GM18951 (cell line): ENCODE measurements around the gene DIPK2A.
A peak's percentile ranks its signal among the peaks of the same experiment; 100 is the strongest.

ENCODE experiments used
- POLR2A ChIP-seq: IDR thresholded peaks from 4 replicates; pipeline ENCODE4 v1.6.1; 2011; ENCODE audit warnings: mild to moderate bottlenecking; ENCODE audit not compliant: insufficient read length, insufficient read depth; ENCODE audit errors: extremely low read depth
- in situ Hi-C: fragments of 300-500 bp; cut with MboI; formaldehyde crosslinking; loops from one replicate; pipeline ENCODE4 v1.12.0; 2022; ENCODE audit warnings: low sequenced_read_pairs, mixed read lengths, inconsistent platforms; ENCODE audit not compliant: unreplicated experiment

The DIPK2A gene, protein sequence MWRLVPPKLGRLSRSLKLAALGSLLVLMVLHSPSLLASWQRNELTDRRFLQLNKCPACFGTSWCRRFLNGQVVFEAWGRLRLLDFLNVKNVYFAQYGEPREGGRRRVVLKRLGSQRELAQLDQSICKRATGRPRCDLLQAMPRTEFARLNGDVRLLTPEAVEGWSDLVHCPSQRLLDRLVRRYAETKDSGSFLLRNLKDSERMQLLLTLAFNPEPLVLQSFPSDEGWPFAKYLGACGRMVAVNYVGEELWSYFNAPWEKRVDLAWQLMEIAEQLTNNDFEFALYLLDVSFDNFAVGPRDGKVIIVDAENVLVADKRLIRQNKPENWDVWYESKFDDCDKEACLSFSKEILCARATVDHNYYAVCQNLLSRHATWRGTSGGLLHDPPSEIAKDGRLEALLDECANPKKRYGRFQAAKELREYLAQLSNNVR

GRCh38 chr3:143971359-143972154 is at the start of gene DIPK2A:
Gene DIPK2A (plus strand): TSS chr3:143971823. CDS start chr3:143972333, 510 bp downstream.
- in situ Hi-C loops = no loop called here
- peak; percentile 97 for TF ChIP-seq POLR2A

GRCh38 chr3:143924522-143925285 is 46.9 kb upstream of the DIPK2A start:
- in situ Hi-C loops = no loop called here
- no peak for TF ChIP-seq POLR2A

GRCh38 chr3:143928056-143928455 is 43.6 kb upstream of the DIPK2A start:
- no peak for TF ChIP-seq POLR2A
- in situ Hi-C loops = no loop called here

DNA sequence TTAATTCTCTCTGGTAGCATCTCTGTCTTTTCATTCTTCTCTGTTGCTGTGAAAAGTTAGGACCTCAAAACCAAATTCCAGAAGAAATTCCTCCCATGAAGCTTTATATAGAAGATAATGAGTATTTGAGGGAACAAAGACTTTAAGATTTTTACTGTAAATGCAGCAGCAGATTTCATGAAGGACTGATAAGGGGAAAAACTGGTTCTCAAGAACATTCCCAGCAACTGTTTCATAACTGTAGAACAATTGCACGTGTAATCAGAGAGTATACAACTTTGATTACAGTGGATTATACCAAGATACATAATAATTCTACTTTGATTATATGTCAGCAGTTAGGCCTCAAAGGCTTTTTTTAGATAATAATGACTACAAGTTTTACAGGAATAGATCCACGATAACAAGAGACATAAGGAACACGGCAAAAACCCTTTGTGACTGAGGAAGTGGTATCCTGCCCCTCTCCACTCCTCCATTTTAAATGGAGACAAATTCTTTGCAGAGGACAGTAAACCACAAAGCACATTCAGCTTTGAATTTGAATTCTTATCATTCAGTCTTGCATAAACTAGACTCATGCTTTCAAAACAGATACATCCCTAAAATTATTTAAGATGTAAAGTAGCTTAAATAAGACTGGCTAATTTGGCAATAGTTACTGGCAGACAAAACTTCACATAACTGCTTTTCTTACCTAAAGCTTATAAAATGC is 42.9 kb upstream of the DIPK2A start:
- TF ChIP-seq POLR2A = no peak
- in situ Hi-C loops = no loop called here

GRCh38 chr3:143934791-143935190 is 36.8 kb upstream of the DIPK2A start:
- in situ Hi-C loops = no loop called here
- TF ChIP-seq POLR2A = no peak

DNA sequence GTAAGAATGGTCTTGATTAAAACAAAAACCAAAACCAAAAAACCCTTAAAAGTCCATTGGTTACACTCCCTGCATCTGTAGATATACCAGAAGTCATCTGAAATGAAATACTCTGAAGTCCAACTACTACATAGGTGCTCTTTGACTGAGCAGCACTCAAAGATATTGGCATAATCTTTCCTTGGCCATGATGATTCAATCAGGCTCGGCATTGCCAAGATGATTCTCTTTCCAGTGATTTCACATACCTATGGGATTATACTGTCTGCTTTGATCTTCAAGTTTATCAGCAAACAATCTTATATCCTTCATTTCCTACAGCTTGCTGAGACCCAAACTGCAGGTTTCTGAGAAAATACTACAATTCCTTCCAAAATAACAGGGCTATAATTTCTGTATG is 35.9 kb upstream of the DIPK2A start:
- in situ Hi-C loops = no loop called here
- no peak for TF ChIP-seq POLR2A

DNA sequence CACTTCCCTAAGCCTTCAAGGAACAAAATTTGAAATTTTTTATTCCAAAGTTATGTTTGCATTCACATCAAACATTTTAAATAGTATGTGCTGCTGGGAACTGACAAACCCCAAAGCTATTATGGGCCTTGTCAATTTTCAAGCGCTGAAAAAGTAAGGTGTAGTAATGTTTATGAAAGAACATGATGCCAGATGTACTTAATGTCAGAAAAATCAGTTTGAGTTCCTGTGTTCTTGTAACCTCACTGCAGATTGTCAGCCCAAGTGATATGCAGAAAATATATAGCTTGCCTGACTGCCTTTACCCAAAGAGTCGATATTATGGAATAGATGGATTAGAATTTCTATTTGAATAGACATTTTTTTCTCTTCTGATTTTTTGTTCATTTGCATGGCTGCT is 20.8 kb upstream of the DIPK2A start:
- in situ Hi-C loops = no loop called here
- TF ChIP-seq POLR2A = no peak

- TF ChIP-seq POLR2A = no peak
- in situ Hi-C loops = no loop called here
Observed at GRCh38 chr3:143951351-143951971, 20.2 kb upstream of the DIPK2A start.

DNA sequence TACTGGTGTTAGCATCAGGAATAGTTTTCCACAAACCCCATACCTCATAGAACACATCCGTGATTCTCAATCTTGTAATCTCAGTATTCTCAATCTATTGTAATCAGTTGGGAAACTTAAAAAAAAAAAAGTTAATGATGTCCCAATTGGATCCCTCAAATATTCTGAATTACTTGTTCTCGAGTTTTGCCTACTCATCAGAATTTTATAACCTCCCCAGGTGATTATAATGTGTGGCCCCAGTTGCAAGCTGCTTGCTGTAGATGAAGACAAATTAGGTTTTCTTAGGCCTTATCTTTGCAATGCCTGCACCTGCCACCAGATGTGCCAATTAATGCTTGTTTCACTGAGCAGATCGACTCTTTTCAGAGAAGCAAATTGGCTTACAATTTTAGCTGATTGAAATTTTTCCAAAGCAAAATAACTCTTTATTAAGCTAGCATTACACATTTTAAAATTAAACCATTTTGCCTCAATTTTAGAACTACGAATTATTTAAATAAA is 19.0 kb upstream of the DIPK2A start:
- in situ Hi-C loops = no loop called here
- no peak for TF ChIP-seq POLR2A

- TF ChIP-seq POLR2A = no peak
- in situ Hi-C loops = no loop called here
Observed at GRCh38 chr3:143955113-143955512, 16.5 kb upstream of the DIPK2A start.

GRCh38 chr3:143956838-143957237 is 14.8 kb upstream of the DIPK2A start:
- in situ Hi-C loops = no loop called here
- no peak for TF ChIP-seq POLR2A

DNA sequence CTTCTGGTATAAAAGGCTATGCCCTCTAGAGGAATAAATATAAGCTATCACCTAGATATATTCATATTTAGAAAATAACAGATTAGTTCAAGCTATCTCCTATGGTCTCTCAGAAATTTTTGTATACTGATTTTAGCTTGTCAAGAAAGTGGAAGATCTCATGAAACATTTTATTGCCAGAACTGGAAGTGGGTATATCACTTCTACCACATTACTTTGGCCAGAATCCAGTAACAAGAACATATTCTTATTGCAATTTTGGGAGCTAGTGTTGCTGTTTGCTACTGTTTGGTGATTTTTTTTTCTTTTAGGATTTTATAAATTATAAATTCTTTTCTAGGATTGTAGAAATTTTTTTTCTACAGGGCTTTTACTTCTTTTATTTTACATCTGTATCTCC is 14.2 kb upstream of the DIPK2A start:
- TF ChIP-seq POLR2A = no peak
- in situ Hi-C loops = no loop called here
